VCaP (cell line): ENCODE results near the gene SLC5A1.

Experiments used
- H3K27ac ChIP-seq: fragments of 450-650 bp; 2 replicates; pipeline ENCODE4 v1.5.1; 2017
- CTCF ChIP-seq: fragments of 450-650 bp; conservative IDR thresholded peaks from 2 replicates; pipeline ENCODE4 v1.5.1; 2017; ENCODE audit warnings: mild to moderate bottlenecking, moderate library complexity

The SLC5A1 gene

GRCh38 chr22:32031466-32031865, 11.6 kb upstream of the SLC5A1 start:
- H3K27ac ChIP-seq, result no peak overlapping the region

DNA sequence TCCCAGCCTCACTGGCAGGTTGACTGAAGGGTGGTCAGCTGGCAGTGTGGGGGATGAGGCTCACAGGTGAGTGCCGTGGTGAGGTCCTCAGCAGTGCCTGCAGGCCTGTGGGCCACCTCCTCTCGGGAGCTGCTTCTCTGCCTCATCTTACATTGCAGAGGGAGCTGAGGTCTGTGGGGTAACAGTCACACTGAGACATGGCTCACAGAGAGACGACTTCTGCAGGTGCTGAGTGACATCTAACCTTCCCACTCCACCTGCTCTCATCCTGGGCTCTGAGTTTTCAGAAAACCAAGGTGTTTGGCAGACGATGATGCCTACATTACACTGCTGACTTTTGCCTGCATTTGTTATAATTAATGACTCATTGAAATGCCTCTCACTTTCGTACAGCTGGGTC, 8.8 kb upstream of the SLC5A1 start:
- H3K27ac ChIP-seq, result no peak overlapping the region
- no peak for TF ChIP-seq CTCF

More at GRCh38 chr22:32031466-32031865, 11.6 kb upstream of the SLC5A1 start:
- TF ChIP-seq CTCF, result no peak

DNA sequence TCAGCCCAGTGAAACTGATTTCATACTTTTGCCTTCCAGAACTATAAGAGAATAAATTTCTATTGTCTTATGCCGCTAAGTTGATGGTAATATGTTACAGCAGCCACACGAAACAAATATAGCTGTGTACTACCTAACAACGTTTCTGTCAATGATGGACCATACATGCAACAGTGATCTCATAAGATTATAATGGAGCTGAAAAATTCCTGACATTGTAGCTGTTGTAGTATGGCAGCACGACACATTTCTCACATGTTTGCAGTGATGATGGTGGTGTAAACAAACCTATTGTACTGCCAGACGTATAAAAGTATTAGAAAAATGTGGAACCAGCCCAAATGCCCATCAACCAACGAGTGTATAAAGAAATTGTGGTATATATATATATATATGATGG, 5.8 kb upstream of the SLC5A1 start:
- no peak for TF ChIP-seq CTCF
- no peak overlapping the region for H3K27ac ChIP-seq

DNA sequence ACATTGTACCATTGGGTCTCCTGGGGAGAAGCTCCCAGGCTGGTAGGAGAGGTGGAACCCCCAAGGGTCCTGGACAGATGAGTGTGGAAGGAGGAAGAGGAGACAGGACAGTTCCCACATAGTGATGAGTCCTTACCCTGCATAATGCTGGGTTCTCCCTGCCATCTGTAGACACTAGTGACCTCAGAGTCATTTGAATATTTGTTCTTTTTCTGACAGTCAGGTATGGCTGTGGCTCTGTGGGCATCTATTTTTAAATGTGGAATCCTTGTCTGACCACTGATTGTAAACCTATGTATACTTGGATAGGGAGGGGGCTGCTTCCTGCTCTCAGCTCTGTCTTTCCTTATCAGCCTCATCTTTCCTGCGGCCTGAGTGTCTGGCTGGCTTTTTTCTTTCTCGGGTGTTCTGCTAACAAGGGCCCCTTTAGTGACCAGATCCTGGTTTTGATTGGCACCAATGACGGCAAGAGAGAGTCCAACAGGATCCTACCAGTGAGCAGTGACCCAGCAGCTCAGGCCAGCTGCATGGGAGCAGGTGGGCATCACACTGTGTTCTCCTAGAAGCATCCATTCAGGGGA, 2.6 kb upstream of the SLC5A1 start:
- H3K27ac ChIP-seq, result no peak overlapping the region
- no peak for TF ChIP-seq CTCF

DNA sequence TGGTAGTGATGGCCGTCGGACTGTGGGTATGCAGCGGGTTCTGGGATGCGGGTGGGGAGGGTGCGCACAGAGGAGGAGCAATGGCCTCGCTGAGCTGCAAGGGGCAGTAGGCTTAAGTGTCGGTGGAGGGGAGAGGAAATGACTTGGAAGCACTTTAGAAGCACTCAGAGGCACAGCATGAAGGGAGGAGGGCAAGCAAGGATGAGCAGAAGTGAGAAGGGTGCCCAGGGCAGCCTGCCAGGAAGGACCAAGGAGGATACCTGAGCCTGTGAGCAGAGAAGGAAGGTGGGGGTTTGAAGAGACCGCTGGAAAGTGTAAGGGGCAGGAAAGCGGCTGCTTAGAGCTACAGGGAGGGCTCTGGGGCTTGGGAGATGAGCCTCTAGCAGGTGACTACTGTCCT, 330 bp downstream of the SLC5A1 start:
- H3K27ac ChIP-seq, result no peak overlapping the region
- no peak for TF ChIP-seq CTCF

- TF ChIP-seq CTCF, result no peak
Observed at GRCh38 chr22:32044477-32044876, 1.4 kb downstream of the SLC5A1 start.

DNA sequence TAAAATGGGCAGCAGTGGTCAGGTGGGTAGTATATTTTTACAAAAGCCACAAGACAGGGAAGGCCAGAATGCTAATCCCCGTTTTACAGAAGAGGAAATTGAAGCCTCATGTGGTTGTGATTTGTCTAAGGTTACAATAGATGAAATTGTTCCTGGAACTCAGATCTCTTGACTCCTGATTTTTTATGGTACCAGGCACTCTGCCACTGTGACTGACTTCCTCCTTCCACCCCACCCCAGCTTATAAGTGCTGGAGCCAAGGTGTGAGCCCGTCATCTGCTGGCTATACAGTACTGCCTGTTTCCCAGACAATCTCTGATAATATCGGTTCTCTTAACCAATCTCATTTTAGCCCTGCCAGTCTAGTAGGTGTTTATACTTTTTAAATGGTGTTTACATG, 1.9 kb downstream of the SLC5A1 start:
- TF ChIP-seq CTCF, result no peak

More at GRCh38 chr22:32044477-32044876, 1.4 kb downstream of the SLC5A1 start:
- peak overlapping the region; percentile 22 for H3K27ac ChIP-seq

DNA sequence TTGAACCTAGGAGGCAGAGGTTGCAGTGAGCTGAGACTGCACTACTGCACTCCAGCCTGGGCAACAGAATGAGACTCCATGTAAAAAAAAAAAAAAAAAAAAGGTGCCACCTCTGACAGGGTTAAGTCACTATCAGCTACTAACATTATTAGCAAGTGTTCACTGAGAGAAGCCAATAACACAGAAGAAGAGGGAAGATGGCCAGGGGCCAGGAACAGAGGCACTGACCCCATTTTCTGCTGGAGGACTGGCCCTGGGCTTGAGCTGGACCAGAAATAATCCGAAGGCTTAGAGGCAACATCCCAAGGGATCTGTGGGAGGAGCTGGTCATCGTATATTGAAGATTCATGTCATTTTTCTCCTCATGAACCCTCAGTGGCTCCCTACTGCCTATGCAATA, 5.0 kb downstream of the SLC5A1 start:
- H3K27ac ChIP-seq, result no peak overlapping the region
- no peak for TF ChIP-seq CTCF

More for the DNA sequence above, 1.9 kb downstream of the SLC5A1 start:
- H3K27ac ChIP-seq, result peak overlapping the region; percentile 22
